GM12878 (cell line): ENCODE data around the gene EPB41L4B.

Experiments
- ATF3 ChIP-seq: IDR thresholded peaks from 2 replicates; pipeline ENCODE4 v1.6.1; 2011; ENCODE audit warnings: low read depth, mild to moderate bottlenecking, low read length, moderate library complexity, borderline replicate concordance; ENCODE audit errors: extremely low read depth
- BCLAF1 ChIP-seq: fragments of 450-650 bp; IDR thresholded peaks from 2 replicates; pipeline ENCODE4 v1.6.1; 2017; ENCODE audit warnings: antibody characterized with exemption, mild to moderate bottlenecking, moderate library complexity
- CHD1 ChIP-seq: IDR thresholded peaks from 2 replicates; pipeline ENCODE4 v1.6.1; 2012; ENCODE audit warnings: low read depth, low read length, improper control_type of control experiment
- CTCF ChIP-seq, 3 experiments: IDR thresholded peaks in 2 of 3; conservative IDR thresholded peaks in 1 of 3; 2 replicates each; pipeline ENCODE4 v1.5.1; 2011; ENCODE audit warnings: low read depth in 3 of 3, low read length in 3 of 3, mild to moderate bottlenecking in 3 of 3, control low read depth in 2 of 3, moderate library complexity in 2 of 3, inconsistent platforms in 1 of 3, mixed read lengths in 1 of 3; ENCODE audit not compliant: control insufficient read depth in 2 of 3, insufficient read depth in 1 of 3; ENCODE audit errors: extremely low read depth in 1 of 3
- EGR1 ChIP-seq, 2 experiments: IDR thresholded peaks; 1 replicate in 1 of 2; 2 replicates in 1 of 2; pipeline ENCODE4 v1.6.1; 2011 to 2012; ENCODE audit warnings: low read depth in 2 of 2, low read length in 2 of 2, borderline replicate concordance in 1 of 2, mild to moderate bottlenecking in 1 of 2, moderate library complexity in 1 of 2
- POLR2A ChIP-seq: IDR thresholded peaks from 2 replicates; pipeline ENCODE4 v1.6.1; 2011; ENCODE audit warnings: low read depth, mild to moderate bottlenecking, low read length
- RCOR1 ChIP-seq: conservative IDR thresholded peaks from 2 replicates; pipeline ENCODE4 v1.6.1; 2012; ENCODE audit warnings: low read depth, low read length, improper control_type of control experiment
- TAF1 ChIP-seq: IDR thresholded peaks from 2 replicates; pipeline ENCODE4 v1.6.1; 2011; ENCODE audit warnings: mild to moderate bottlenecking, low read depth, low read length, borderline replicate concordance
- TARDBP ChIP-seq: IDR thresholded peaks from 2 replicates; pipeline ENCODE4 v1.6.1; 2016; ENCODE audit warnings: borderline replicate concordance
- USF2 ChIP-seq: IDR thresholded peaks from 2 replicates; pipeline ENCODE4 v1.6.1; 2011; ENCODE audit warnings: low read depth, low read length, improper control_type of control experiment, borderline replicate concordance
- YY1 ChIP-seq: IDR thresholded peaks from 2 replicates; pipeline ENCODE4 v1.6.1; 2011; ENCODE audit warnings: low read depth, mild to moderate bottlenecking, low read length
- ZNF217 ChIP-seq: fragments of 450-650 bp; IDR thresholded peaks from 2 replicates; pipeline ENCODE4 v1.6.1; 2017; ENCODE audit warnings: antibody characterized with exemption, mild to moderate bottlenecking
- ZNF274 ChIP-seq: IDR thresholded peaks from one replicate; pipeline ENCODE4 v1.8.0; 2011; ENCODE audit not compliant: insufficient read length, insufficient read depth

GRCh38 chr9:109191746-109192145, 129.1 kb downstream of the EPB41L4B start:
- TF ChIP-seq YY1 (no peak), CTCF (IDR thresholded peaks at IDR 0.05 in 2 of 3, conservative IDR thresholded peaks at IDR 0.05 in 1 of 3; ENCODE audit: control insufficient read depth in 2 of 3, extremely low read depth in 1 of 3, insufficient read depth in 1 of 3, low read depth in 3 of 3, low read length in 3 of 3) (no peak), POLR2A (no peak), CHD1 (no peak), BCLAF1 (no peak), RCOR1 (no peak), TAF1 (no peak), USF2 (no peak), ZNF217 (no peak), ATF3 (no peak), ZNF274 (no peak), EGR1 (IDR thresholded peaks at IDR 0.05; ENCODE audit: borderline replicate concordance in 1 of 2, low read depth in 2 of 2, low read length in 2 of 2) (no peak), TARDBP (no peak)
